HT-29 (cell line): ENCODE results near the gene SUCO. TPM values are rescaled to one million over a fixed set of nuclear protein-coding genes. Genes with fewer than 3 reads are reported as not detected.

Experiments
- DNase-seq: peaks from one replicate; pipeline ENCODE4 v3.0.0-alpha.2; 2015; ENCODE audit warnings: low spot score
- small RNA-seq: library from RNA; depleted of rRNA; stranded (forward); fragments of <200 nt; gene quantifications from one replicate; pipeline ENCODE3, GENCODE V24; 2014
- total RNA-seq: library from RNA; depleted of rRNA; stranded (reverse); fragments of >200 nt; shearing (Covaris generic); gene quantifications from 2 replicates; pipeline ENCODE4 v1.2.3, GENCODE V29; 2014; rRNA removed

The SUCO gene
- total RNA-seq, 1 experiment from 2014 or later = 13.9 TPM

DNA sequence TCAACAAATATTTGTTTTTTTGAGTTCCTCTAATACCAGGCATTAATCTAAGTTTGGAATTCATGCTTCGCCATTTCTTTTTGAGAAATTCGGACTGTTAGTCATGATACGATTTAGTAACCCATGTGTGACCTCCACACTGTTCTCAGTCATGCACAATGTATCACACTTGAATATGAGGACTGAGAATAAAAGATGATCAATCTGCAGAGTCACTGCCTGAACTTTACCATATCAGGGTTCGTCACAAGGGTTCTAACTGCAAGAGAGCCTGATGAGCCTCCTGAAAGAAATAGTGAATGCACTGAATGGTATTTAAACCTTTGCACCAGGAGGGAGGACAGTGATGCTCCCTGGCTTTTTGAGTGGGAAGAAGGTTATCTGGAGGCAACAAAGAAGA lies 115.0 kb downstream of the SUCO start:
- no peak for DNase-seq

GRCh38 chr1:172650474-172651193 lies 117.7 kb downstream of the SUCO start:
- DNase-seq = no peak

- DNase-seq = peak; percentile 35
Observed at GRCh38 chr1:172653015-172653709, 120.2 kb downstream of the SUCO start.

GRCh38 chr1:172654535-172654934 lies 121.6 kb downstream of the SUCO start:
- DNase-seq = peak; percentile 41

DNA sequence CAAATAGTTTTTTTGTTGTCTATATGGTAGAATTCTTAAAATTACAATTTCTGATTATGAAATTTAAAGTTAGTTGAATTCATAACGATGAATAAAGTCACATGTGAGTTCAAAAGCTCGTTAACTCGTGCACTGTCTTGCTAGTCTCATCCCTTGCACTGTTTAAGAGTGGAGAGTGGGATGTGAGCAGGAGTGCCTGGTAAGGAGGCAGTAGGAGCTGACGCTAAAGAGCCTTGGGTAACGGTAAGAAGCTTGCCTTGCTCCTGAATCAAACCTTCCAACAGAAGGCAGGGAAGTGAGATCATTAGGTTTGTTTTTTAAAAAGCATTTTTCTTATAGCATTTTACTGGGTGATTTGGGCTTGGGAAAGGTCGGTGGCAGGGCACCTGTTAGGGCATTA lies 123.6 kb downstream of the SUCO start:
- no peak for DNase-seq

- DNase-seq = no peak
Observed at GRCh38 chr1:172657586-172657985, 124.6 kb downstream of the SUCO start.

- DNase-seq = no peak
Observed at GRCh38 chr1:172658871-172659453, 126.0 kb downstream of the SUCO start, which contains the start of gene FASLG. TSS of gene FASLG (plus strand) at chr1:172659103. CDS start at chr1:172659202, 99 bp downstream.

DNA sequence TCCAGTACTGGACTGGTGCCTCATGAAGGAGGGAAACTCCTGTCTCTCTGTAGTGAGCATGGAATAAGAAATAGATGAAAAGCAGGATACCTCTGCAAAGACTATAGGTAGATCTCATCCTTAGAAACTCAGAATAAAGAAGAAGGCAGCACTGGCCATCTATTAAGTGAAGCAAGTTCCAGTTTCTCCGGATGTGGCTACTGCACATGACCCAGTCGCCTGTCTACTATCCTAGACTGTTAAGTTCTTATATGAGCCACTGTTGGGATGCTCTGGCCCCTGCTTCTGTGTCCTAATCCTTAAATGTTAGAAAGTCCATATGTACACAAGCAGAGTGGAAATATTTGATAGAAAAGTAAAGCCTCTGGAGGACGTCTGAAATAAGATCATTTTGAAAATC lies 128.2 kb downstream of the SUCO start:
- no peak for DNase-seq

Small RNAs within 50 kb of the gene (small RNA-seq; reads per million reads assigned to genes)
- gene RNU6-693P = not detected

Other genes with a start within 250 kb of the SUCO start
- gene C1orf105, start 112.5 kb upstream of the SUCO start, total RNA-seq = not detected in 2 replicates
- gene PIGC, start 89.1 kb upstream of the SUCO start, total RNA-seq = 20.5 and 21.3 TPM in 2 replicates
- 0.31 TPM in 1 of 2 replicates, not detected in the other for gene FASLG, start 126.0 kb downstream of the SUCO start, total RNA-seq